ENCODE results near the gene TPRN. TPM values are rescaled to one million over a fixed set of nuclear protein-coding genes. Genes with fewer than 3 reads are reported as not detected.

Gene TPRN
- total RNA-seq, 1 donor from 2014 or later = 8.2 TPM

DNA sequence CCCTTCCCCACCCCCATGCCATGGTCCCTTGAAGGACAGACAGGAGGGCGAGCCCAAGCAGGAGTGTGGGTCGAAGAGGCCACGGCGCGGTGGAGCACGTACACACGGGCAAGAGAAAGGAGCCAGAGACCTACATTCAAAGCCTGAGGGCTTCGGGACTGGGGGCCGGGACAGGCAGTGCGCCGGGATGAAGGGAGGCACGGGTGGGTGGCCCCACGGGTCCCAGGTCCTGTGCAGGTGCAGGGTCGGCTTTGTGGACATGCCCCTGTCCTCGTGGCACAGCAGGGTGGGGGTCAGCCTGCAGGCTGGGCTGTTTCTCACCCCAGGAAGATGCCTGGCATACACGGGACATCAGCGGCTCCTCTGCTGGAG is 40.5 kb downstream of the TPRN start:
- H3K4me3 Mint-ChIP-seq (ENCODE audit: unreplicated experiment) = no peak overlapping the region
- no peak for DNase-seq (ENCODE audit: low spot score)
- no peaks in the 10 kb centered on the region for H3K36me3 Mint-ChIP-seq (ENCODE audit: low read depth, unreplicated experiment)
- TF ChIP-seq, protein P1, sequence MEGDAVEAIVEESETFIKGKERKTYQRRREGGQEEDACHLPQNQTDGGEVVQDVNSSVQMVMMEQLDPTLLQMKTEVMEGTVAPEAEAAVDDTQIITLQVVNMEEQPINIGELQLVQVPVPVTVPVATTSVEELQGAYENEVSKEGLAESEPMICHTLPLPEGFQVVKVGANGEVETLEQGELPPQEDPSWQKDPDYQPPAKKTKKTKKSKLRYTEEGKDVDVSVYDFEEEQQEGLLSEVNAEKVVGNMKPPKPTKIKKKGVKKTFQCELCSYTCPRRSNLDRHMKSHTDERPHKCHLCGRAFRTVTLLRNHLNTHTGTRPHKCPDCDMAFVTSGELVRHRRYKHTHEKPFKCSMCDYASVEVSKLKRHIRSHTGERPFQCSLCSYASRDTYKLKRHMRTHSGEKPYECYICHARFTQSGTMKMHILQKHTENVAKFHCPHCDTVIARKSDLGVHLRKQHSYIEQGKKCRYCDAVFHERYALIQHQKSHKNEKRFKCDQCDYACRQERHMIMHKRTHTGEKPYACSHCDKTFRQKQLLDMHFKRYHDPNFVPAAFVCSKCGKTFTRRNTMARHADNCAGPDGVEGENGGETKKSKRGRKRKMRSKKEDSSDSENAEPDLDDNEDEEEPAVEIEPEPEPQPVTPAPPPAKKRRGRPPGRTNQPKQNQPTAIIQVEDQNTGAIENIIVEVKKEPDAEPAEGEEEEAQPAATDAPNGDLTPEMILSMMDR (IDR thresholded peaks at IDR 0.05; ENCODE audit: unreplicated experiment) = no peak
- H3K27me3 Mint-ChIP-seq (ENCODE audit: unreplicated experiment) = peaks cover 23% of the 10 kb centered on the region
- H3K9me3 Mint-ChIP-seq (ENCODE audit: unreplicated experiment) = no peaks in the 10 kb centered on the region
- no peak overlapping the region for H3K27ac Mint-ChIP-seq (ENCODE audit: unreplicated experiment)
- peaks cover 2% of the 10 kb centered on the region for H3K4me1 Mint-ChIP-seq (ENCODE audit: unreplicated experiment)

- Mint-ChIP-seq H3K27me3 (ENCODE audit: unreplicated experiment) (peaks cover 22% of the 10 kb centered on the region), H3K4me1 (ENCODE audit: unreplicated experiment) (peaks cover 2% of the 10 kb centered on the region), H3K4me3 (ENCODE audit: unreplicated experiment) (no peak overlapping the region), H3K9me3 (ENCODE audit: unreplicated experiment) (no peaks in the 10 kb centered on the region), H3K36me3 (ENCODE audit: low read depth, unreplicated experiment) (no peaks in the 10 kb centered on the region), H3K27ac (ENCODE audit: unreplicated experiment) (no peak overlapping the region)
- DNase-seq (ENCODE audit: low spot score) = no peak
- TF ChIP-seq, protein P1 (IDR thresholded peaks at IDR 0.05; ENCODE audit: unreplicated experiment) = no peak
Measured at GRCh38 chr9:137159105-137160053, 41.2 kb downstream of the TPRN start.

GRCh38 chr9:137158625-137159024 is 41.9 kb downstream of the TPRN start:
- TF ChIP-seq, protein P1 (IDR thresholded peaks at IDR 0.05; ENCODE audit: unreplicated experiment) = no peak
- H3K27ac Mint-ChIP-seq (ENCODE audit: unreplicated experiment) = no peak overlapping the region
- H3K36me3 Mint-ChIP-seq (ENCODE audit: low read depth, unreplicated experiment) = no peaks in the 10 kb centered on the region
- H3K4me3 Mint-ChIP-seq (ENCODE audit: unreplicated experiment) = no peak overlapping the region
- DNase-seq (ENCODE audit: low spot score) = no peak
- peaks cover 2% of the 10 kb centered on the region for H3K4me1 Mint-ChIP-seq (ENCODE audit: unreplicated experiment)
- no peaks in the 10 kb centered on the region for H3K9me3 Mint-ChIP-seq (ENCODE audit: unreplicated experiment)
- peaks cover 18% of the 10 kb centered on the region for H3K27me3 Mint-ChIP-seq (ENCODE audit: unreplicated experiment)

GRCh38 chr9:137157618-137158415 is 42.7 kb downstream of the TPRN start:
- H3K27me3 Mint-ChIP-seq (ENCODE audit: unreplicated experiment) = peaks cover 18% of the 10 kb centered on the region
- H3K4me3 Mint-ChIP-seq (ENCODE audit: unreplicated experiment) = no peak overlapping the region

More at GRCh38 chr9:137157618-137158415, 42.7 kb downstream of the TPRN start:
- Mint-ChIP-seq H3K36me3 (ENCODE audit: low read depth, unreplicated experiment) (no peaks in the 10 kb centered on the region), H3K9me3 (ENCODE audit: unreplicated experiment) (no peaks in the 10 kb centered on the region), H3K4me1 (ENCODE audit: unreplicated experiment) (peaks cover 2% of the 10 kb centered on the region), H3K27ac (ENCODE audit: unreplicated experiment) (no peak overlapping the region)
- DNase-seq (ENCODE audit: low spot score) = no peak
- TF ChIP-seq, protein P1 (IDR thresholded peaks at IDR 0.05; ENCODE audit: unreplicated experiment) = no peak

Data from endothelial cell (in vitro differentiated cells).